HG03103 (cell line): ENCODE measurements around the gene ZNF678.

Source experiments
- ATAC-seq: cut with Tn5 transposase; IDR thresholded peaks from one replicate; pipeline ENCODE4 v1.9.1; 2021; ENCODE audit warnings: low read depth; ENCODE audit not compliant: unreplicated experiment

The ZNF678 gene

DNA sequence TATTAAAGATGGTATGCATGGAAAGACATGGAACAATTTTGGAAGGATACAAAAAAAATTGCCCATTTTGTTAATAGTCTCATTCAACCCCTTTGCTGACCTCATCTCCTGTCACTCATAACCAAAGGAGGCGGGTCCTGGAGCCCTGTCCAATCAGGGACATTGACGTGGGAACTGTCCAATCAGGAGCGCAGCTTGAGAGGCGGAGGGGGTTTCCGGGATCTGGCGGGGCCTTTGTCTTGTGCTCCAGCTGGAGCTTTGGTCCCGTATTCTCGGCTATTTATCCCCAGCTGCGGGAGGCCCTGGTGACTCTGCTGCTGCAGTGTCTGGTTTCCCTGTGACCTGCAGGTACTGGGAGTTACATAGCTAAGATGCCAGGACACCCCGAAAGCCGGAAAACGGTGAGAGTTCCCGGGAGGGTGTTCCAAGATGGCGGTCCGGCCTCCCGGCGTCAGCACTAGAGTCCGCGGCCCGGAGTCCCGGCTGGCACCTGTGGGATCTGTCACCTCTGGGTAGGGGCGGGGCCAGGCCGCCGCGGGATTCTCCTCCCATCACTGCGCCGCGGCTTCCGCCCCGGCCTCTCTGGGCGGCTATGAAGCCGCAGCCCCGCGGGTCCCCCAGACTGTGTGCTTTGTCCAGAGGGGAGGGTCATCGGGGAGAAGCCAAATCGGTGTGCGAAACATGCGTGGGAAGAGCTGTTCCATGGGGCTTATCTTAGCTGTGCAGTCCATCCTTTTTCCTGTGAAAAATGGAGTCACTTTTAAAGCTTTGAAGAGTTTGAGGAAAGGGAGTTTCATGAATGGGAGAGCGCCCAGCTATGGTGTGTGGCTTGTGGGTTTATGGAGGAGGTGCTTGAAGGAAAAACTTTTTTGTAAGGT is at the start of gene ZNF678:
TSS of gene ZNF678 (plus strand) at position 233 of the 878 bp plus-strand sequence. CDS start 87,436 bp downstream, outside the sequence.
- peak; percentile 90 for ATAC-seq

DNA sequence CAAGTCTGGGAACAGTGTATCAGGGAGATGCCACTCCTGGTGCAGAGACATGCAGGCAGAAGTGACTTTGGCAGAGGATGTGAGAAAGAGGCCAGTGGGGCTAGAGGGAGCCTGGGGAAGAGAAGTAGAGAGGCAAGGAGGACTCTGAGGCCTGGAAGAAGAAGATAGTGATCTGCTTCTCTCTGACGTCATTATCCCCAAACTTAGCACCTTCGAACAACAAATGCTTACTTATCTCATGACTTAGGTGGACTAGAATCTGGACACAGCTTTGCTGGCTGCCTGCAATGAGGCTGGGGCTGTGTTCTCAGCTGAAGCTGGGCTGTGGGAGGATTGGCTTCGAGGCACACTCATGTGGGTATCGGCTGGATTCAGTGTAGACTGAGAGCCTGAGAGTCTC is 44.5 kb upstream of the ZNF678 start:
- ATAC-seq, result no peak

DNA sequence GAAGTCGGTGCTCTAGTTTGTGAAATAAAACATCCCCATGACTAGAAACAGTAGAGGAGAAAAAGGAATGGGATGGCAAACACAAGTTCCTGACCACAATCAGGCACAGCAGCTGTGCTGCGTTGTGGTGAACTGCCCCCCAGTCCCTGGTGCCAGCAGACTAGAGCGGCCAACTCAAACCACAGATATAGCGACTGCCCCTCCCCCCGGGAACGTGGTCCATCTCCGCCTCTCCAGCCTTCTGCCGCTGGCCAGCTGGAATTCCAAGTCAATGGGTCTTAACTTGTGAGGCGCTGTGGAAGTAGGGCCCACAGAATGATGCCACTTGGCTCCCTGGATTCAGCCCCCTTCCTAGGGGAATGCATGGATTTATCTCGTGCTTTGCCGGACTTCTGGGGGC is 41.6 kb upstream of the ZNF678 start:
- no peak for ATAC-seq

DNA sequence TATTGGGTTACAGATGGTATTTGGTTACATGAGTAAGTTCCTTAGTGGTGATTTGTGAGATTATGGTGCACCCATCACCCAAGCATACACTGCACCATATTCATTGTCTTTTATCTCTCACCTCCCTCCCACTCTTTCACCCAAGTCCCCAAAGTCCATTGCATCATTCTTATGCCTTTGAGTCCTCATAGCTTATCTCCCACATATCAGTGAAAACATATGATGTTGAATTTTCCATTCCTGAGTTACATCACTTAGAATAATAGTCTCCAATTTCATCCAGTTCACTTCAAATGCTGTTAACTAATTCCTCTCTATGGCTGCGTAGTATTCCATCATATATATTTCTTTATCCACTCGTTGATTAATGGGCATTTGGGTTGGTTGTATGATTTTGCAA is 36.8 kb upstream of the ZNF678 start:
- no peak for ATAC-seq

DNA sequence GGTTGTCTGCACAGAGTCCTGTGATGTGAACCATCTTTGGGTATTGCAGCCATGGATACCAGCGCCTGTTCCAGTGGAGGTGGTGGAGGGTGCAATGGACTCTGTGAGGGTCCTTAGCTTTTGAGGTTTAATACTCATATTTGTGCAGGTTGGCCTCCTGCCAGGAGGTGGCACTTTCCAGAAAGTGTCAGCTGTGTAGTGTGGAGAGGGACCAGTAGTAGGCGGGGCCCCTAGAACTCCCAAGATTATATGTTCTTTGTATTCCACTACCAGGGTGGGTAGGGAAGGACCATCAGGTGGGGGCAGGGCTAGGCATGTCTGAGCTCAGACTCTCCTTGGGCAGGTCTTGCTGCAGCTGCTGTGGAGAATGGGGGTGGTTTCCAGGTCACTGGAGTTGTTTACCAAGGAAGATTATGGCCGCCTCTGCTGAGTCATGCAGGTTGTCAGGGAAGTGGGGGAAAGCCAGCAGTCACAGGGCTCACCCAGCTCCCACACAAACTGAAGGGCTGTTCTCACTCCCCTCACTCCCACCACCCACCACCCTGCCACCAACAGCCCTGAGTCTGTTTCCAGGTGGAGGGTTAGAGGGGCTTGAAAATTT is 31.2 kb upstream of the ZNF678 start:
- no peak for ATAC-seq

DNA sequence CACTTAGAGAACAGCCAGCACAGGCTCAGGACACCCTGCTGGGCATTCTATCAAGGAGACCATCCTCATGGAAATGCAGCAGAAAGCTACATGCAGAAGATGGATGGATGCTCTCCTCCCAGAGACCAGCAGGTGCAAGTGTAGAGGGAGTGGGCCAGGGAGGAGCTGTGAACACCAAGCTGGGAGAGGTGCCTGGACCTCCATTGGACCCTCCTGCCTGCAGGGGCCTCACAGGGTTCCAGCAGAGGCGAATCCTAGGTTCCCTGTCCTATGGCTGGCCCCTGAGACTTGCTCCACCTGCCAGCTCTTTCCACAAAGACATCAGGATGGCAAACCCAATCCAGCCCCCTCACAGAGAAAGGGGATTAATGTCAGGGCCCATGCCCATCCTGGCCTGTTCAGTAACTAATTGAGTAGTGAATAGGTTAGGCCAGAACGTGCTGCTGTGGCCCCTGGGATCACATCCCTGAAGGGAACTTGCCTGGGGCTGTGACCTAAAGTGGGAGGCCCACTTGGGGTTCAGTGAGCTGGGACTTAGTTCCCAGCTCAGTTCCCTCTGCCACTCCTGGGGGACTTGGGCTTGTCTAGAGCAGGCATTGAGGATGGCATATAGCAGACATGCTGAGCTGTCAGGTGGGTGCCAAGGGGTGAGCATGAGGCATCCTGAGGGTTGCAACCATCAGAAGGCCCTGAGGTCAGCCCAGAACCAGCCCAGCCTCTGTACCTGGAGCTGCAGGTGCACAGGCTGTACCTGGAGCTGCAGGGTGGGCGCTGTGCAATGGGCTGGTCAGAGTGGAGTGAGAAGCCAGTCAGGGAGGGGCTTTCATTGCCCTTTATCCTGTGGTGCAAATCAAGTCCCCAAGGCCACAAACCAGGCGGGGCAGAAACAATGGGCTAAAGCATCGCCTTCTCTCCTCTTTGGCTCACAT is 22.9 kb upstream of the ZNF678 start:
- no peak for ATAC-seq

DNA sequence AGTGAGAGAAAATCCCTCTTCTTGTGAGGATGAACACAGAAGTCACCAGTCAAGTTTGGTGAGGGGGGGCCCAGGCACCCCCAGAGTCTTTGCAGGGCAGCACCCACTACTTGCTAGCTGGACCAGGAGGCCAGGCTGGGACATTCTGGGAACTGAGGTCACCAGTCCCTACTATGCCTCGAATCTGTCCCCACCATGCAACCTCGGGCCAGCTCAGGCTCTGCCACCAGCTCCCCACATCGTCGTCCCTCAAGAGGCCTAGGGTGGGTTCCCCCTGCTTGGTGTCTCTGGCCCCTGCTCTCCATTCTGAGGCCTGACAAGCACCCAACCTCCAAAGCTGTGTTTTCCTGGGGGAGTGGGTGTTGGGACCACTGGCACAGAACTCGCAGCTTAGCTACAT is 22.2 kb upstream of the ZNF678 start:
- no peak for ATAC-seq

DNA sequence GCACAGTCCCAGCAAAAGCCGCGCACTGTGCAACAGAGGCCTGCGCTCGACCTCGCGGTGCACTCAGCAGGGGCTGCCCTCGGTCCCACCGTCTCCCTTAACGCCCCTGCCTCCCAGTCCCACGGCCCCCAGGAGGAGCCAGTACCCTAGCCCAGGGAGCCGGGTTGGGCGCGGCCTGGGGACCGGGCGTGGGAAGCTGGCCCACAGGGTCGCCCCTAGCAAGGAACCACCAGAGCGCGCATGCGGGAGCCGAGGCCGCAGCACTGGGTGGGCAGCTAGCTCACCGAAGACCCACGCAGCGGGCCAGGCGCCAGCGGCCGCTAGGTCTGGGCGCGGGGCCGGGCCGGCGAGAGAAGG is 21.6 kb upstream of the ZNF678 start:
- ATAC-seq, result no peak

DNA sequence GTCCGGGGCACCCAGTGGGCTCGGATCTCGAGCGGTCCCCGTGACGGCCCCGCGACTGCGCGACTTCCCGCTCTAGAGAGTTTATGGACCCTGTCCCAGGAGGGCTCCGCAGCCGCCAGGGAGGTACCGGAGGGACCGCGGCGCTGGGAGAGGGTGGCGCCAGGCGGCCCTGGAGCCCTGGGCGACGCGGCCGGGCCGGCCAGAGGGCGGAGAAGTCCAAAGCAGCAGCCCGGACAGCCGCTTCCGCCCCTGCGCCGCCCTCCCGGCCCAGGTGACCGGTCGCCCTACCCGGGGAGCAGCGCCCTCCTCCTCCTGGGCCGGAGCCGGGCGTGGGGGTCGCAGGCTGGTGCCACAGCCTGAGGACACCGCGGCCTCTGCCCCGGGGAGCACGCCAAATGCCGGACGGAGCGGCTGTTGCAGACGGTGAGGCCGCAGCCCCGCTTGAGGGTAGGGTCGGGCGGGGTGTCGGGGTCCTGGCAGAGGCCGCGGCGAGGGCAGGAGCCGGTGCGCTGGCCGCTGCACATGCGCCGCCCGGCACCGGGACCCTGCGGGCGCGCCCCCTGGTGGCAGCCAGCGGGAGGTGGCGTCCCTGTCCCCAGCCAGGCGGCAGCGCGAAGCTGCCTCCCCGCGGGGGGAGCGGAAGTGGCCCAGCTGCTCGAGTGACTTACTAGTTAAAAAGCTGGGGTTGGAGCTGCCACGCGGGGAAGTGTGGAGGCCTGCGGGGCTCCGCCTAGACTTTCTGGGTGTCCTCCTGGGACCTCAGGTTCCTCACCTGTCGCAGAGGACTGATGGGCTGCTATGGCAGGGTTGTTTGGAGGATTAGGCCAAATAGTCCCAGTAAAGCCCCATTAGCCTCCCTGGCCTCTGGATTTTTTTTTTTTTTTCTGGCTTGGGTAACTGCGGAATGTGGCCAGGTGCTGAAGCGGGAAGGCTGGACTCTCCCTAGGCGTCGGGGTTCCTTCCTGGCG is 20.9 kb upstream of the ZNF678 start:
- ATAC-seq, result peak; percentile 90

DNA sequence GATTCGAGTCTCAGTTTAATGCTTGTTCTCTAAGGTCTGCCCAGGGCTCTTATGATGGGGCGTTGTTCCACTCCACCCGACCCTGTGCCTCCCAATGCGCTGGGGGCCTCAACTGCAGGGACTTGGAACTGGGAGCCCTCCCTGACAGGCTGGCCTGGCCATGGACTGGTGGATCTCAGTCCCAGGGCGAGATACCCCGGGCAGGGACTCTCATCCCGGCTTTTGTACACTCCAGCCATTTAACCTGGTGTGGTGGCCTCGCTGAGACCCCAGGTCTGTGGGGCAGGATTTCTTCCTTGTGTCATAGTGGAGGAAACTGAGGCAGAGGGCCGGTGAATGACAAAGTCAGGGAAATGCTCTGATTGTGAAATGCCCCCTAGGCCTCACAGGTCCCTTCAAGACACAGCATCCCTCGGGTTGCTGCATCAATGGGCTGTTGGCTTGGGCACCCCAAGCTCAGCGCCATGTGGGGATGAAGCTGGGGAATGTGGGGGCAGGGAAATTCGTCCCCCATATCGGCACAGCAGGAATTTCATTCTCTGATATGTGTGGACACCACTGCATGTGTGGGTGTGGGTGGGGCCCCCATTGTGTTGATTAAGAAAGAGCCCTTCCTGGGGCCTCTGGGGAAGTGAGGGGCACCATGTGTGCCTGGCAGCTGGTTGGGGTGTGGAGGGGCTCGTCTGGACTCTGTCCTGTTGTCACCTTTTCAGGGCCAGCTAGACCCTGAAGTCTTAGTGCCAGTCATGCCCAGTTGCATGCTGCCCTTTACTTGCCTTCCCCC is 19.9 kb upstream of the ZNF678 start:
- no peak for ATAC-seq

DNA sequence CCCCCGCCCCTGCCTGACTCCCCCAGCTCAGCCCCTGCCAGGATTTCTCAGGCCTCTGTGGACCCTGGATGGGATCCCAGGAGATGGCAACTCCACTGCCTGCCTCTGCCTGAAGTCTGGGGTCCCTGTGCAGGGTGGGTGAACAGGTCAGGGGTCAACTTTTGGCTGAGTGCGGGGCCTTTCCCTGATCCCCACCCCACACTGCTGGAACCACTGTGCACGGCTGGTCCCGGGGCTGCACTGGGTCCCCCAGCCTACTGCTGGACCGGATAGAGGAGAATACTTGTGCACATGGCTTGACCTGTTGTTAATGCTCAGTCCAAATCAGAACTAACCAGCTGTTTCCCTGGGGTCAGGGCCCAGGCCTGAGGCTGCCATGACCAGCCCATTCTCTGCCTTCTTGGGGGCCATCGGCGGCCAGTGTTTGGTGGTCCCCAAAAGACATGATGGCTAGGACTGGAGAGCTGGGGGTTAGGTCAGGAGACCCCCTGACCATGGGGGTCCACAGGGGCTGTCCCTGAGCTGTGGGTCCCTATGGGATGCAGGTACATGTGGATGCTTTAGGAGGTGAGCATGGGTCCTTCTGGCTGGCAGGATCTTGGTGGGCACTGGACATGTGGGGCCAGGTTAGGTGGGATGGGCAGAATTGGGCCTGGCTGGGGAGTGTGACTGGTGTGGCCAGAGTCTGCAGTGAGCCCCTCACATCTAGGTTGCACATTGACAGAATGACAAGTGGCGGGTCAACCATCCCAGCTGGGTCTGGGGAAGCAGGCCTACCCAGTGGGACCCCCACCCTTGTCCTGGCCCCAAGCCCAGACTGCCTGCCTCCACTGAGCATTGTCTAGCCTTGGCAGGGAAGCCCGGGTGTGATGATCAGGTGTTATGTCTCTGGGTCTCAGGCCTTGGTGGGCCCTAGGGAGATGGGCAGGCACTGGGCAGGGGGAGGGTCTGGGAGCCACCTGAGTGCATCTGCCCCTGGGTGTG is 19.0 kb upstream of the ZNF678 start:
- ATAC-seq, result no peak

DNA sequence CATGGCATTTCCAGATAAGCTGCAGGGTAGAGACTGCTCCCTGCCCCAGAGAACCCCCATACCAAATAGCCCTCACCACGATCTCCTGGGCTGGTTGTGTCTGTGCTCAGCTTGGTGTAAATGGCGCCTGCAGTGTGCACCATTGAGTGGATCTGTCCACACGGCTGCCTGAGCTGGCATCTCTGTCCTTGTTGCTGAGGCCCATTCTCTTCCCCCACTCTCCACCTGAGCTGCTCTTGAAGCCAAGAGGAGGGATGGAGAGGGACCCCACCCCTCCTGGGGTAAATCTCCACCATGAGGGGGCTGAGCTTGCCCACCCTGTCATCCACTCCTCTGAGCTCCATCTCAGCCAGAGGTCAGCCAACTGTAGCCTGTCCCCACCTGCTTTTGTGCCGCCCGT is 18.0 kb upstream of the ZNF678 start:
- ATAC-seq, result no peak

DNA sequence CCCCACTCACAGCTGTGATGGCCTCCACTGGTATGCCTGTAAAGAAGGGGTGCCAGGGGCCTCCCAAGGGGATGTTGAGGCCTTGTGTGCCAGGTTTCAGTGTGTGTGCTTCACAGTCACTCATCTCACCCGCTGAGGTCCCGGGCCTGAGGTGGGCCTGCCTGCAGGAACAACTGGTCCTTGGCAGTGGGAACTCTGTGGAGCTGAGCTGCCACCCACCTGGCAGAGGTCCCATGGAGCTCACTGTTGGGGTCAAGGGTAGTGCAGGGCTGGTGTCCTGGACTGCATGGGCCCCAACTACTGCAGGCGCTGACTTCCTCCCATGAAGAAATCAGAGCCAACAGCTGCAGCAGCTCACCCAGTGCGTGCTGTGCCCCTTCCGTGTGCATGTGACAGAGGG is 17.3 kb upstream of the ZNF678 start:
- no peak for ATAC-seq

DNA sequence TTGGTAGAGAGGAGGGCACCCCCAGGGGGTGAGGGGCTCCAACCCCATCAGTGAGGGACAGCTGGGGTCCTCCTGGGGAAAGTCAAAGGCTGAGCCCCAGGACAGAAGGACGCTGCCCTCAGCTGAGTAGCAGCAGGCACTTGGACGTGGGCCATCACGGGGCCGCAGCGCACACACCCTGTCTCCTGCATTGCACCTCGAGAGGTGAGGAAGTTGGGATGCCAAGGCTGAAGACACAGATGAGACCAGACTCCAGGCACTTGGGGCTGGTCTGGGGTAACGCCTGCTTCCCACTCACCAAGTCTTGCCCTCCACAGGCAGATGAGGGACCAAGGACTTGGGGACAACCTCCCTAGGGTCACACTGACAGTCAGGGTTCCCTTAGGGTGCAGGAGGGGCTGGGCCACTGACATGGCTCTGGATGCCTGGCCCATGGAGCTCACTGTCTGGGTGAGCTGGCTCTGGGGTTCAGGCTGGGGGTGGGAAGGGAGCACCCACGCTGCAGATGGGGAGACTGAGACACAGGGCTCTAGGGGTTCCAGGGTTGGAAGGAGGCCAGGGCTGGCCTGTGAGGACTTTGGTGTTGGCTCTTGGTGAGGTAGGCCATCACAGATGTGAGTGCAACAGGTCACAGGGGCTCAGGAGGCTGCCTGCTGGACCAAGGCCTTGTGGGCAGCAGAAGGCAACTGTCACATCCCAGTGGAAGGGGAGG is 16.6 kb upstream of the ZNF678 start:
- no peak for ATAC-seq

DNA sequence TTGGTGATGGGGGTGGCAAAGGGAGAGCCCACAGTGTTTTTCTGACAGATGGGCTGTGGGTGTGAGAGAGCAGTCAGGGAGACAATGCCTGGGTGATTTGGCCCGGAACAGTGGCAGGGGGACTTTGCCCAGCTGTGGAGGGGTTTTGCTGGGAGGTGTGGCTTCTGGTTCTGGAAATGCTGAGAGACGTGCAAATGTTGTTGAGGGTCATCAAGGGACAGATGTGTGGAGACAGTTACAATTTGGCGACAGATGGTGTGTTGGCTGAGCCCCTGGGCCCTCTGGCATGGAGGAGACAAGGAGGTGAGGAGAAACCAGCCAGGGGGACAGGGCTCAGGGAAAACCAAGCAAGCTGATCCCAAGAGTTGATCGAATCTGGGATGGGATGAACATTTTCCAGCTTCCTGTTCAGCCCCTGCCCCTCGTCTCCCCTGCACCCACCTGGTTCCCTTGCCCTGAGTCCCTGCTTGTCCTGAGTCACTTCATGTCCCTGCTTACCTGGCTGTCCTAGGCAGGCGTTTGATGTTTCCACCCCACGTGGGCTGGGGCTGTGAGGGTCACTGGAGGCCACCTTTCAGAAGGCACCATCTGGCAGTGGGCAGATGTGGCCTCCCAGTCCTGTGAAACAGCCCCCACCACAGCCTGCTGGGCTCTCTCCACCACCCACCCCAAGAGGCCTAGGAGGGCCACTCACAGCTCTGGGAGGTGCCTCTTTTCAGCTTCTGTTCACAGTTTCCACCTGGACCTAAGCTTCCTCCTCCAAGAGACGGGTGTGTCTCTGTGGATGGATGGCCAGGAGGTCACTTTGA is 15.8 kb upstream of the ZNF678 start:
- no peak for ATAC-seq

DNA sequence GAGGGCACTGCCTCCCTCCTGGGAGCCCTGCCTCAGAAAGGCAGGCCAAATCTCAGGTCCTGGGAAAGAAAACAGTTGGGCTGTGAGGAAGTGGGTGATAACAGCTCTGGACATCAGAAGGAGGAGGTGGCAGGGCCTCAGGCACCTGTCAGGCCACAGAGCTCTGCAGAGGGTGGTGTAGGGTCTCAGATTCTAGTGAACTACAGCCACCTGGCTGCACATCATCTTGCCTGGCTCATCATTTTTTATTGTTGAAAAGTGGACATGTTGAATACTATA is 15.3 kb upstream of the ZNF678 start:
- ATAC-seq, result no peak

DNA sequence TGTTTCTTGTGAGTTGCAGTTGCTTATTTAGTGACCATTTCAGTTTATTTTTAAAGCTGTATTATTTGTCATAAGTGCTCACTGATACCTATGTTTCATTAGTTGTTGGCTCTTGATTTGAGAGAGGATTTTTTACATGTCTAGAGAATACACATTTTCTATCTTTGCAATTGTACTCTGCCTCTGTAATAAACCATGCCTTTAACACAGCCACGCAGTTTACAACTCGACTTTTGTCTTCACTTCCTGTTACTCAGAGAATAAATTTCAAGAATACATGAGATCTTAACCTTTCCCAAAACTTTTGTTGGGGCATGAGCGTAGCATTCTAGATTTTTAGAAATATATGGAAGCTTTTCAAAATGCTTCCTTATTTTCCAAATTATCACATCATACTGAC is 14.9 kb upstream of the ZNF678 start:
- no peak for ATAC-seq
